MM.1S (cell line): ENCODE measurements around the gene OR9Q2.

ENCODE experiments used
- DNase-seq: peaks from one replicate; pipeline ENCODE4 v3.0.0-alpha.2; 2015
- H2AFZ ChIP-seq: fragments of 300-600 bp; sonication (generic); 2 replicates; pipeline ENCODE4 v1.6.0; 2016; ENCODE audit warnings: antibody characterized with exemption, low read length
- H3F3A ChIP-seq: fragments of 300-600 bp; sonication (generic); 2 replicates; pipeline ENCODE4 v1.6.1; 2016; ENCODE audit warnings: mild to moderate bottlenecking, antibody characterized with exemption, low read length, moderate library complexity, mixed read lengths; ENCODE audit not compliant: insufficient read depth
- H3K27ac ChIP-seq: fragments of 300-600 bp; sonication (generic); 2 replicates; pipeline ENCODE4 v1.5.1; 2016; ENCODE audit warnings: mild to moderate bottlenecking, low read length
- H3K27me3 ChIP-seq: fragments of 300-600 bp; sonication (generic); replicated peaks from 2 replicates; pipeline ENCODE4 v1.6.0; 2016; ENCODE audit warnings: low read length; ENCODE audit not compliant: insufficient read depth
- H3K36me3 ChIP-seq: fragments of 300-600 bp; sonication (generic); replicated peaks from 2 replicates; pipeline ENCODE4 v1.6.1; 2016; ENCODE audit warnings: mild to moderate bottlenecking, low read length, mixed read lengths; ENCODE audit not compliant: insufficient read depth
- H3K4me1 ChIP-seq: fragments of 300-600 bp; sonication (generic); 2 replicates; pipeline ENCODE4 v1.6.1; 2016; ENCODE audit warnings: low read length, mixed read lengths
- H3K4me2 ChIP-seq: fragments of 300-600 bp; sonication (generic); 2 replicates; pipeline ENCODE4 v1.6.0; 2016; ENCODE audit warnings: low read depth, low read length
- H3K4me3 ChIP-seq: fragments of 300-600 bp; sonication (generic); 2 replicates; pipeline ENCODE4 v1.5.1; 2016; ENCODE audit warnings: low read length, mixed read lengths
- H3K79me2 ChIP-seq: fragments of 300-600 bp; sonication (generic); 2 replicates; pipeline ENCODE4 v1.6.1; 2016; ENCODE audit warnings: mixed run types, low read length, mixed read lengths
- H3K9ac ChIP-seq: fragments of 300-600 bp; sonication (generic); 2 replicates; pipeline ENCODE4 v1.6.1; 2016; ENCODE audit warnings: low read length, mixed read lengths
- H3K9me2 ChIP-seq: fragments of 300-600 bp; sonication (generic); replicated peaks from 2 replicates; pipeline ENCODE4 v1.6.1; 2016; ENCODE audit warnings: mild to moderate bottlenecking, low read length, mixed read lengths; ENCODE audit not compliant: insufficient read depth
- H3K9me3 ChIP-seq: fragments of 300-600 bp; sonication (generic); replicated peaks from 2 replicates; pipeline ENCODE4 v1.6.1; 2016; ENCODE audit warnings: mild to moderate bottlenecking, low read length, mixed read lengths; ENCODE audit not compliant: insufficient read depth
- H4K20me1 ChIP-seq: fragments of 300-600 bp; sonication (generic); 2 replicates; pipeline ENCODE4 v1.6.1; 2016; ENCODE audit warnings: mild to moderate bottlenecking, low read length, moderate library complexity, mixed read lengths; ENCODE audit not compliant: insufficient read depth
- CTCF ChIP-seq: fragments of 300-600 bp; sonication (generic); IDR thresholded peaks from 2 replicates; pipeline ENCODE4 v1.5.1; 2016; ENCODE audit warnings: antibody characterized with exemption, low read length, mixed read lengths
- EZH2 ChIP-seq: fragments of 300-600 bp; sonication (generic); optimal IDR thresholded peaks from 2 replicates; pipeline ENCODE3; 2017; ENCODE audit warnings: low read depth, mild to moderate bottlenecking, antibody characterized with exemption, low read length, mixed read lengths
- EZH2phosphoT487 ChIP-seq: fragments of 300-600 bp; sonication (generic); IDR thresholded peaks from 2 replicates; pipeline ENCODE4 v1.6.1; 2018; ENCODE audit warnings: antibody characterized with exemption, low read length

The OR9Q2 gene

GRCh38 chr11:58222721-58223120 is 33.9 kb downstream of the OR9Q2 start:
- H4K20me1 ChIP-seq, result no peaks in the 10 kb centered on the region
- no peaks in the 10 kb centered on the region for H3K9me2 ChIP-seq
- H2AFZ ChIP-seq, result no peak overlapping the region
- no peak overlapping the region for H3K27ac ChIP-seq
- H3K9ac ChIP-seq, result no peak overlapping the region
- H3K79me2 ChIP-seq, result no peaks in the 10 kb centered on the region
- no peaks in the 10 kb centered on the region for H3K27me3 ChIP-seq
- no peaks in the 10 kb centered on the region for H3K9me3 ChIP-seq
- H3F3A ChIP-seq, result no peaks in the 10 kb centered on the region
- TF ChIP-seq CTCF (no peak), EZH2phosphoT487 (no peak), EZH2 (no peak)
- H3K4me1 ChIP-seq, result no peaks in the 10 kb centered on the region
- no peak overlapping the region for H3K4me2 ChIP-seq
- no peak overlapping the region for H3K4me3 ChIP-seq
- H3K36me3 ChIP-seq, result no peaks in the 10 kb centered on the region
- DNase-seq, result no peak

GRCh38 chr11:58227956-58228615 is 39.2 kb downstream of the OR9Q2 start:
- Histone ChIP-seq H3K9ac (no peak overlapping the region), H3K4me3 (no peak overlapping the region), H3K9me2 (no peaks in the 10 kb centered on the region), H3K36me3 (no peaks in the 10 kb centered on the region), H2AFZ (no peak overlapping the region), H4K20me1 (no peaks in the 10 kb centered on the region), H3K27me3 (no peaks in the 10 kb centered on the region), H3K79me2 (no peaks in the 10 kb centered on the region), H3K4me2 (no peak overlapping the region), H3K4me1 (no peaks in the 10 kb centered on the region), H3K27ac (no peak overlapping the region), H3K9me3 (no peaks in the 10 kb centered on the region), H3F3A (no peaks in the 10 kb centered on the region)
- no peak for DNase-seq
- no peak for TF ChIP-seq EZH2phosphoT487
- TF ChIP-seq CTCF, result no peak
